ENCODE data around the gene EXOC3.
"Not testable (repeated sequence)": the region's sequence is repeated elsewhere in the genome, so short reads cannot be mapped to it uniquely, and the experiment has no call there.

EXOC3 gene

DNA sequence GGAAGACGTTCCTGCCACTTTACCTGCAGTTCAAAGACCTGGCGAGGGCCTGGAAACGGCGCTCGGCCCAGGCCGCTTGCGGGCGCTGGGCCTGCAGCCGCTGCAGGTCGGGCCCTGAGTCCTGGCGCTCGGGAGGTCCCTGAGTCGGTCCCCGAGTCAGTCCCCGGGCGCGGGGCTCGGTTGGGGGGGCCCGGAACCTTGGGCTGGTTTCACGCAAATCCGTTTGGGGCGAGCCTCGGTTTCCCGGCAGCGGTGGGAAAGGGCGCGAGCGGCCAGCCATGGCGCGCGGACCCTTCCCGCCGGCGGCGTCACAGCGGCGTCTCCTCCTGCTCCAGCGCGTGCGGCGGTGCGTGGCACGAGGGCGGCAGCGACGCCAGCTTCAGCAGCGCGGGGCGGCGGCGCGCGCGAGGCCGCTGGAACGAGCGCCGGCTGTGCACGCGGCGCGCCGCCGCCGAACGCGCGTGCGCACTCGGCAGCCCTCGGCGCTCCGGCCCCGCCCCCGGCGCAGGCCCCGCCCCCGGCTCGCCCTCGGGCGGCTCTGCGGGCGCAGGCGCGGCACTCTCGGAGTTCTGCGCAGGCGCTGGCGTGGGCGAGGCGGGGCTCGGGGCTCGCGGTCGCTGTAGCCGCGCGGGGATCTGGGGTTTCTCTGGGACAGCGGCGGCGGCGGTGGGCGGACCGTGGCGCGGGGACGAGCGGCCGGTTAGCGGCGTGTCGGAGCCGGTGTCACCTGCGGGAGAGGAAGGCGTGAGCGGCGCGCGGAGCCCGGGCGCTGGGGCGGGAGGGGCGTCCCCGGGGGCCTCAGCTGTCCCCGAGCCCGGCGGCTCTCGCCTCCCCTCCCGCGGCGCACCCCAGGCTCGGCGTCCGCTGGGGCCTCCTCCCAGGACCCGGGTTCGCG lies 29.9 kb downstream of the EXOC3 start:
- peak; percentile 61 to 89 (median 84) for DNase-seq (ENCODE audit: low read depth in 3 of 3, low spot score in 1 of 3)

- DNase-seq (ENCODE audit: low read depth in 3 of 3, low spot score in 1 of 3) = no peak
Measured at GRCh38 chr5:473551-474192, 30.7 kb downstream of the EXOC3 start.

- DNase-seq (ENCODE audit: low read depth in 3 of 3, low spot score in 1 of 3) = not testable (repeated sequence)
Measured at GRCh38 chr5:474232-474839, 31.4 kb downstream of the EXOC3 start.

DNA sequence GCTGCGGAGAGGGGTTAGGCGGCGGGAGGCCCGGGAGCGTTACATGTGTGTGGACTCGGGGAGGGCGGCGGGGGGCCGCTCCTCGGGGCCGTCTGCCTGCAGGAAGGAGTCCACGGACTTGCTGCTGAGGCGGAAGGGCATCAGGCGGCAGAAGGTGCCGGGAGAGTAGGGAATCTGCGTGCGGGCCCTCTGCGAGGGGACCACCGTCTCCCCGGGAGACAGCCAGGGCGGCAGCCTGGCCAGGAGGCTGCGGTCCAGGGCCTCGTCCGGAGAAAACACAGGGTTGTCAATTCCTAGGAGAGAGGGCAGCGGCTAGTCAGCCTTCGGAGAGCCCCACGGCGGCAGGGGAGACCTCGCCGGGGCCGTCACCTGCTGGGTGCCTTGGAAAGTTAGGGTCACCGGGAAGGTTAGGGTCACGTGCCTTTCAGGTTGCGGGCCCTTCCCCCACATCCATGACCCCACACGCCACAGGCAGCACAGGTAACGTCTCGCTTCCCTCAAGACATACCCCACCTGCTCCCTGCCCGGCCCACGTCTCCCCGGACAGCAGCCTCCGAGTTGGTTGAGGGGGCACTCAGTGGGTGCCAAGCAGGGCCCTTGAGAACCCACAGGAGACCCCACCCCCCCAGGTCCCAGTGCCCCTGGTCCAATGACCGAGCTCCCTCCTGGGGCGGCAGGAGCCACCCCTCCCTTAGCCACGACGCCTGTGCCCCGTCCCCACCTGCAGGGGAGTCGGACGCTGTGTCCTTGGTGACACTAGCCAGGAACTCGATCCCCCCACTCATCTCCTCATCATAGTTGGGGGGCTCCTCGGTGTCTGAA lies 32.1 kb downstream of the EXOC3 start:
- DNase-seq (ENCODE audit: low read depth in 3 of 3, low spot score in 1 of 3) = no peak

DNA sequence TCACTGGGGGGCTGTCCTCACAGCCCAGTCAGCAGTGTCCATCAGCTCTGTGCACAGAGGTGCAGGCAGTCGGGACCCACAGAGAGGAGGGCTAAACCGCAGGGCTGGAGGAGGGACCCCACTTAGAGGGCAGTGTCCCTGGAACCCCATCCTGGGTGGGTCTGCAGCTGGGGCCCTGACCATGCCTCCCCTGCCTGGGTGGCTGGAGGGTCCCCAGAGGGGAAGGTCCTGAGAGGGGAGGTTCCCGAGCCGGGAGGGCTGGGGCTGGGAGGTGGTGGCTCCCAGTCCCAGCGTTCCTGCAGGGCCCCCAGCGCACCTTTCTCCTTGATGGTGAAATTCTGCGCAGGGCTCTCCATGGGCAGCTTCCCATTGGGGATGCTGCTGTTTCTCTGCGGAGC lies 32.7 kb downstream of the EXOC3 start:
- no peak for DNase-seq (ENCODE audit: low read depth in 3 of 3, low spot score in 1 of 3)

DNA sequence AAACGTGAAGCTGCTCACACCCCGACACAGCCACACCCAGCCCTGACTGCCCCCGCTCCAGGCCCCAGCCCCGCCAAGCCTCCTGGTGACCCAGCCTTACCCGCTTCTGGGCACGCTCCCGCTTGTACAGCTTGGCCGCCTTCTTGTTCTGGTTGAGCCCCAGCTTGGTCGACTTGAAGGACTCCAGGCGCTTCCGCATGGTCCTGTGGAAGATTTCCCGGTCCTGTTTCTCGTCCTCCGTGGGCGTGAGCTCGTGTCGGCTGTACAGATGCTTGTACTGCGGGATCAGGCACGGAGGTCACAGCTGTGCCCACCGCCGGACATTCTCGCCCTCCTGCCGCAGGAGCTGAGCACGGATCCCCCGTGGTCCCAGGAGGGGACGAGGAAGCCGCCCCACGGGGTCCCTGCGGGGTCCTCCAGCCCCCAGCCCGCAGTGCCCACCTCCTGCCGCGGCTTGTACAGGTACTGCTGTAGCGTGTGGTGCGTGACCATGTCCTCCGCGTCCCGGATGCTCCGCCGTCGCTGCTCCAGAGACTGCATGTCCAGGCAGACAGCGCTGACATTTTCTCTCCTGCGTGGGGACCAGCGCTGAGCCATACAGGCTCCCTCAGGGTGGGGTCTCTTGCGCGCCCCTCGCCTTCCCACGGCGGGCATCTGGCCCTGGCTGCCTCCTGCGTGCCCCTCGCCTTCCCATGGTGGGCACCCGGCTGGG lies 33.3 kb downstream of the EXOC3 start:
- no peak for DNase-seq (ENCODE audit: low read depth in 3 of 3, low spot score in 1 of 3)

DNA sequence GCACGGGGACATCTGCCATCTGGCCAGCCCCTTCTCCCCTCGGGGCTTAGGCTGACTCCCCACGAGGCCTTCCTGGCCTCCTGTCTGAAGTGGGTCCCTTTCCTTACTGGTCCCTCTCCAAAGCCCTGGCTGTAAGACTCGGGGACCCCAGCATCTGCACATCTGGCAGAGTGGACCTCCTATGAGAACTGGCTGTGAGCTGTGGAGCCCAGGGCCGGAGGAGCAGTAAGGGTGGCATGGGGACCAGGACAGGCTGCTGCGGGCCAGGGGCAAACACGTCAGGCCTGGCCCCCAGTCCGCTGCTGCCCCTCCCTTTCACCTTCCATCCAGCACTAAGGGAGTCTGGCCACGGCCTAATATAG lies 33.8 kb downstream of the EXOC3 start:
- DNase-seq (ENCODE audit: low read depth in 3 of 3, low spot score in 1 of 3) = no peak

- no peak for DNase-seq (ENCODE audit: low read depth in 3 of 3, low spot score in 1 of 3)
Measured at GRCh38 chr5:477247-477646, 34.3 kb downstream of the EXOC3 start.

DNA sequence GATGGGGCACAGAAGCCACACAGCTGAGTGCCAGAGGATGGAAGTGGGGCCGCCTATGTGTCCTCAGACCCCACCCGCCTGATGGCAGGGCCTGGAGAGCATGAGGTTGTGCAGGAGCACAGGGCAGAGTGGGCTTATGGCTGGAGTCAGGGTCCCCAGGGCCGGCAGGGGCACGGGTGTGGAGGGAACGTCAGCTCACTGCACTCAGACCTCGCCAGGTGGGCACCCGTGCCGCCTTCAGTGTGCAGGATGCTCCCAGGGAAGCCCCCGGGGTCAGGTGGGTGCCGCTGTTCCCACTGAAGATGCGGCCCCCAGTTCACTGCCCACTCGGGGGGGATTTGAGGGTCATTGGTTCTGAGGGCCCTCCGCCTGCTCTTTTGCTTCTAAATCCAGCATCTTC lies 34.9 kb downstream of the EXOC3 start:
- DNase-seq (ENCODE audit: low read depth in 3 of 3, low spot score in 1 of 3) = no peak

GRCh38 chr5:478369-478981 lies 35.5 kb downstream of the EXOC3 start:
- DNase-seq (ENCODE audit: low read depth in 3 of 3, low spot score in 1 of 3) = no peak

DNA sequence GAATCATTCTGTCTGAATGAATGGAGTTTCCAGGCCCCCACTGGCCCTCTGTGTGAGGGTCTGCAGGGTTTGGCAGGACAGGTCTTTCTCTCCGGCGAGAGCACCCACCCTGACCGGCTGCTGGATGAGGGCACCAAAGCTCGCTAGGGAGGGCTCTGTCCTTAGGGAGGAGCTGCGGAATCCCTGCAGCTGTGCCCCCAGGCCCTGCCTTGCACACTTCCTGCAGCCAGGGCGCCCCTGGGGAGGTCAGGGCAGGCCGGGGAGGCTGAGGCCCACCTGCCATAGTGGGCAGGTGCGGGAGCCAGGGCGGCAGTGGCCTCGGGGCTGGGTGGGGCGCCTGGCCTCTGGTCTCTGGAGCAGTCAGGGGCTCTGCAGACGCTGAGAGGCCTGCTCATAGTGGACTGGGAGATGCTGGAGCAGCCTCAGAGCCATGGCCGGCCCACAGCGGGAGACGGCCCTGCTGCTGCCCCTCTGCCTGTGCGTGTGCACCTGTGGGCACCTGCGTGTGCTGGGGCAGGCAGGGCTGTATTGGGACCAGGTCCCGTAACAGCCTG lies 36.1 kb downstream of the EXOC3 start:
- no peak for DNase-seq (ENCODE audit: low read depth in 3 of 3, low spot score in 1 of 3)

DNA sequence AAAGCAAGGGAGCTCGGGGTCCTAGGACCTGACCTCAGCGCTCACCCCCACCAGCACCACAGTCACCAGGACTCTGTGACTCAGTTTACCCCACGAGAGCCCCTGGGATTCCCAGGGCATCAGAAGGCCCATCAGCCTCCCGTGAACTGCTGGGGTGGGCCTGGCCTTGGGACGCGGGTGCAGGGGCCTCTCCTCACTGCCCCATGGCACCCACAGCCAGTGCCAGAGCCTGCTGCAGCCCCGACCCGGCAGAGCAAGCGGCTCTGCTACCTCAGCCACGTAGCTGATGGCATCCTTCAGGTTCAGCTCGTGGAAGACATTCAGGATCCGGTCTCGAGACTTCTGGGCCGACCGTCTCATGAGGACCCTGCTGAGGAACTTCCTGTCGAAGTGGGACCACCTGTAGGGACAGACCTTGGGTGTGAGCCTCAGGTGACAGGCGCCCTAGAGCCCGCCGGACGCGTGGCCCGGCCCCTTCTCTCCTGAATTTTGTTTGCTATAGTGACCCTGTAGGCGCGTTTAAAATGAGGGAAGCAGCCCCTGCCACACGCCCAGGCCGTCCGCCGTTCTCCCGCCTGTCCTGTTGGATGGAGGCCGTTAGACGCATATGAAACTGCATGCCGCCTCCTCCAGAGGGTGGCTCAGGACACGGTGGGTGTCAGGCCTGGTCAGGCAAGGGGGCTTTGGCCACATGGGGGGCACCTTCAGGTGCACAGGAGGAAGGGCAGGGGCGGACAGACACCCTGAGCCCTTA lies 36.8 kb downstream of the EXOC3 start:
- no peak for DNase-seq (ENCODE audit: low read depth in 3 of 3, low spot score in 1 of 3)

DNA sequence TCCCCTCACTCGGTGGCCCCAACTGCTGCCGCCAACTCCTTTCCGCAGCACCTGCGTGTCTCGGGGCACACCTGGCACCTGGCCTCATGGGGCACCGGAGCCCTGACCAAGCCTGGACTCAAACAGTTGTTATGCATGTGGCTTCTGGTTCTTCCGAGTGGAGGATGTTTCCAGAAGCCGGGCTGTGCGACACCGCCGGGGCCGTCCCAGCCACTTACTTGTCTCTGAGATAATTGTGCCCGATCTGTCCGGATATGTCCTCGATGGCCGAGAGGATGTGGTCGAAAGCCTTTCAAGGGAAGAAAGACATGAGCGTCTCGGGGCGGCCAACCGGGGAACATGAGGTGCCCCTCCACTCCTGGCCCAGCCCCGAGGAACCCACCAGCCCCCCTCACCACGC lies 38.4 kb downstream of the EXOC3 start:
- DNase-seq (ENCODE audit: low read depth in 3 of 3, low spot score in 1 of 3) = no peak

GRCh38 chr5:482021-482420 lies 39.0 kb downstream of the EXOC3 start:
- DNase-seq (ENCODE audit: low read depth in 3 of 3, low spot score in 1 of 3) = no peak

- no peak for DNase-seq (ENCODE audit: low read depth in 3 of 3, low spot score in 1 of 3)
Measured at GRCh38 chr5:482506-482905, 39.5 kb downstream of the EXOC3 start.

DNA sequence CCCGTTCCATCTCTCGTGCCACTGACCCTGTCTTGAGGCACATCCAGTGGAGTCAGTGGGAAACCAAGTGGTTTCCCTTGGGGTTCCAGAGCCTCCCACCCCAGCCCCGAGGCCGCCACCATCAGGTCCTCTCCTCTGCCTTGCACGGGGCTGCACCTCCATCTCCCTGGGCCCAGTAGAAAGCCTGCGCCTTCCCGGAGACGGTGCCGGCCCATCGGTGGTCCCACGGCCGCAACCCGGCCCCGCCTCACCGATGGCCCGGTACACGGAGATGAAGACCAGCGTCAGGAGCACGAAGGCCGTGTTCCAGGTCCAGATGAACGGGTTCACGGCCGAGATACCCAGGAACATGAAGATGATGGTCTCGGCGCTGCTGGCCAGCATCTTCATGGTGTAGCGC lies 40.0 kb downstream of the EXOC3 start:
- DNase-seq (ENCODE audit: low read depth in 3 of 3, low spot score in 1 of 3) = no peak

DNA sequence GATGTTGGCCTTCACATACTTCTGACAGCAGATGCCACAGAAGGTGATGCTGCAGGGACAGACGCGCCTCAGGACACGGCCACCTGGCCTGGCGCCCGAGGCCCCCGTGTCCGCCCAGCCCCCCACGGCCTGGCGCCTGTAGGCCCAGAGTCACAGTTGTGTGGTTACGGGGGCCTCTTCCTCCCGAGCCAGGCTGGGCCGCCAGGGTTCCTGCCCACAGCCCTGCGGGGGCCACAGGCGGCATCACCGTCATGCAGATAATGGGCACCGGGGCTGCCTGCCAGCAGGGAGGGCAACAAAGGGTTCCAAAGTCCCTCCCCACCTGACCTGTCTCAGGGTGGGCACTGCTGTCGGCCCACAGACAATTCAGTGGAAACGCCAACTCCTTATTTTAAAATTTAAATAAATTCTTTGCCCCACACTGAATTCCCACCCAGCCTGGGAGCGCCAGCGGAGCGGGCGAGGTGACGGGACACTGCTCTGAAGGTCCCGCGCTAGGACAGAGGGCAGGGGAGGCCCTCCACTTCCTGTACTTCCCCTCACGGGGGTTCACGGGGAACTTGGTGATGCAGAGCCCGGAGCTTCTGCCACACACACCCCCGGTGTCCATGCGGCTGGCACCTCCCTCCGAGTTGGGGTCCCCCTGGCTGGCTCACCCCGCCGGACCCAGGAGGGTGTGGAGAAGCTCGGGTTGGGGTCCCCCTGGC lies 40.6 kb downstream of the EXOC3 start:
- DNase-seq (ENCODE audit: low read depth in 3 of 3, low spot score in 1 of 3) = no peak

DNA sequence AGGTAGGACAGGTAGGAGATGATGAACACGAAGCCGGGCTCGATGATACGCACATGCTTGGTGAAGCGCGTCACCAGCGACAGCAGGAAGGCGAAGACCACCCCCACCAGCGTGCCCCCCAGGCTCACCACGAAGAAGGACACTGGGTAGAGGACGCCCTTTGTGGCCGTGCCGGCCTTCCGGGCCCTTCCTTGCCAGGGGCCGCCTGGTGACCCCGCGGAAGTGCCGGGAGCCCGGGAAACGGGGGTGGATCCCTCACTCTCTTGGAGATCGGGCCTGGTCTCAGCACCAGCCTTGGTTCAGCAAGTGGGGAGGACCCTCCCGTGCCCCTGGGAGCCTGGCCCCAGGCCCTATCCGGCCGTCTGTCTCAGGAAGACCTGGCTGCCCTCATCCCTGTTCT lies 41.6 kb downstream of the EXOC3 start:
- DNase-seq (ENCODE audit: low read depth in 3 of 3, low spot score in 1 of 3) = no peak
